GM12878 (cell line): ENCODE data around the gene ATAD2B. TPM values are rescaled to one million over a fixed set of nuclear protein-coding genes. Genes with fewer than 3 reads are reported as not detected.

ENCODE experiments used
- ATAC-seq: fragments of 200-7000 bp; cut with Tn5 transposase; 3 replicates; pipeline ENCODE4 v1.9.1; 2020; ENCODE audit warnings: mild to moderate bottlenecking, moderate library complexity
- BruUV-seq: library from RNA; stranded (reverse); fragments of 400-500 nt; replicated peaks from 2 replicates; lab custom pipeline; 2021; lab: Mats Ljungman, UMichigan
- CTCF ChIA-PET: fragments of 300-600 bp; sonication (Branson Sonifier 250); formaldehyde crosslinking; extraction: SDS; loops from one replicate; lab custom pipeline; 2021; ENCODE audit warnings: inconsistent platforms; lab: Yijun Ruan, JAX
- POLR2A ChIA-PET: fragments of 350-600 bp; formaldehyde crosslinking; extraction: SDS; loops from one replicate; lab custom pipeline; 2021; ENCODE audit warnings: inconsistent platforms; lab: Charles Lee
- RAD21 ChIA-PET: fragments of 300-600 bp; sonication (Branson Sonifier 250); formaldehyde crosslinking; loops from one replicate; lab custom pipeline; 2023; ENCODE audit warnings: antibody characterized with exemption; ENCODE audit not compliant: unreplicated experiment; lab: Charles Lee
- SMC1A ChIA-PET: fragments of 300-600 bp; sonication (Branson Sonifier 250); formaldehyde crosslinking; loops from one replicate; lab custom pipeline; 2023; ENCODE audit not compliant: unreplicated experiment, uncharacterized antibody; lab: Charles Lee
- DNase-seq: peaks from one replicate; pipeline ENCODE4 v3.0.0-alpha.2; 2011; ENCODE audit warnings: low read depth, low spot score
- FAIRE-seq: peaks from 3 replicates; lab custom pipeline; 2011; peaks lifted over from hg19 to GRCh38; lab: Jason Lieb, UNC
- H2AFZ ChIP-seq: 2 replicates; pipeline ENCODE4 v1.6.0; 2011; ENCODE audit warnings: low read depth, low read length, control low read depth; ENCODE audit not compliant: control insufficient read depth
- H3K27ac ChIP-seq: 2 replicates; pipeline ENCODE4 v1.5.1; 2011; ENCODE audit warnings: control low read depth; ENCODE audit not compliant: control insufficient read depth, insufficient read depth
- H3K27me3 ChIP-seq, 2 experiments: replicated peaks in 1 of 2; 2 replicates each; pipeline versions ENCODE4 v1.6.0 to v1.6.1; 2011; ENCODE audit warnings: low read length in 1 of 2; ENCODE audit not compliant: control insufficient read depth in 2 of 2, insufficient read depth in 2 of 2
- H3K36me3 ChIP-seq, 2 experiments: 2 replicates each; pipeline ENCODE4 v1.5.1; 2011; ENCODE audit warnings: low read length in 1 of 2; ENCODE audit not compliant: control insufficient read depth in 2 of 2, insufficient read depth in 2 of 2
- H3K4me1 ChIP-seq: 2 replicates; pipeline ENCODE4 v1.6.1; 2011; ENCODE audit warnings: mild to moderate bottlenecking, low read length, moderate library complexity, mixed read lengths; ENCODE audit not compliant: control insufficient read depth, insufficient read depth
- H3K4me2 ChIP-seq: 2 replicates; pipeline ENCODE4 v1.6.0; 2011; ENCODE audit warnings: control low read depth; ENCODE audit not compliant: control insufficient read depth, insufficient read depth
- H3K4me3 ChIP-seq: fragments of 200-600 bp; sonication (generic); 2 replicates; pipeline ENCODE4 v1.5.1; 2016
- H3K79me2 ChIP-seq: 2 replicates; pipeline ENCODE4 v1.6.0; 2011; ENCODE audit warnings: low read length; ENCODE audit not compliant: control insufficient read depth, insufficient read depth
- H3K9ac ChIP-seq: 2 replicates; pipeline ENCODE4 v1.8.0; 2011; ENCODE audit warnings: low read length, control low read depth, mixed read lengths; ENCODE audit not compliant: control insufficient read depth, insufficient read depth
- H3K9me3 ChIP-seq: replicated peaks from 3 replicates; pipeline ENCODE4 v1.5.1; 2011; ENCODE audit warnings: mild to moderate bottlenecking, low read length; ENCODE audit not compliant: control insufficient read depth, insufficient read depth
- H4K20me1 ChIP-seq: 2 replicates; pipeline ENCODE4 v1.6.0; 2011; ENCODE audit not compliant: control insufficient read depth, insufficient read depth
- CHD2 ChIP-seq: IDR thresholded peaks from 2 replicates; pipeline ENCODE4 v1.6.1; 2011; ENCODE audit warnings: low read depth, low read length, improper control_type of control experiment, borderline replicate concordance
- DPF2 ChIP-seq: fragments of 450-650 bp; IDR thresholded peaks from 2 replicates; pipeline ENCODE4 v1.6.1; 2017; ENCODE audit warnings: mild to moderate bottlenecking
- EZH2 ChIP-seq: IDR thresholded peaks from 2 replicates; pipeline ENCODE4 v1.6.1; 2012; ENCODE audit warnings: low read depth, mild to moderate bottlenecking, control low read depth, inconsistent platforms, low read length, borderline replicate concordance; ENCODE audit not compliant: control insufficient read depth
- GABPA ChIP-seq: IDR thresholded peaks from 2 replicates; pipeline ENCODE4 v1.6.1; 2014; ENCODE audit warnings: antibody characterized with exemption, low read depth, mild to moderate bottlenecking, inconsistent platforms
- MLLT1 ChIP-seq: fragments of 450-650 bp; IDR thresholded peaks from 2 replicates; pipeline ENCODE4 v1.6.1; 2016; ENCODE audit warnings: mild to moderate bottlenecking
- SPI1 ChIP-seq: IDR thresholded peaks from 2 replicates; pipeline ENCODE4 v1.6.1; 2011; ENCODE audit warnings: low read depth, mild to moderate bottlenecking, low read length, moderate library complexity, borderline replicate concordance; ENCODE audit not compliant: insufficient read depth
- TCF3 ChIP-seq: IDR thresholded peaks from 2 replicates; pipeline ENCODE4 v1.6.1; 2012; ENCODE audit warnings: low read depth, mild to moderate bottlenecking, low read length, borderline replicate concordance; ENCODE audit not compliant: insufficient read depth
- WRNIP1 ChIP-seq: IDR thresholded peaks from 2 replicates; pipeline ENCODE4 v1.6.1; 2011; ENCODE audit warnings: low read depth, low read length, improper control_type of control experiment, borderline replicate concordance
- ZBTB40 ChIP-seq: fragments of 450-650 bp; IDR thresholded peaks from 2 replicates; pipeline ENCODE4 v1.6.1; 2016; ENCODE audit warnings: mild to moderate bottlenecking, moderate library complexity, borderline replicate concordance
- in situ Hi-C: fragments of 300-500 bp; cut with MboI; formaldehyde crosslinking; loops from 9 replicates; pipeline ENCODE4 v1.14.3; 2018; ENCODE audit warnings: mixed read lengths
- intact Hi-C: fragments of 100-400 bp; cut with micrococcal nuclease; formaldehyde crosslinking; loops from one replicate; pipeline ENCODE4 v1.14.2; 2022; ENCODE audit not compliant: unreplicated experiment
- polyA plus RNA-seq, 11 experiments: library from polyadenylated mRNA; depleted of rRNA in 4 of 11; unstranded in 6 of 11; stranded (reverse) in 5 of 11; fragments of >200 nt; fragmentation: Nextera tagmentation in 4 of 11; fragmentation: Illumina TruSeq in 1 of 11; extraction: Ambion mirVana in 4 of 11; extraction: Trizol in 1 of 11; gene quantifications; 1 replicate in 1 of 11; 2 replicates in 10 of 11; pipeline versions ENCODE4 v1.2.1 to v1.2.3, GENCODE V29; 2011 to 2016; ENCODE audit warnings: inconsistent platforms in 2 of 11, missing spikeins in 2 of 11, low read depth in 1 of 11
- total RNA-seq, 4 experiments: library from RNA; depleted of rRNA in 3 of 4; stranded (reverse); fragments of >200 nt in 3 of 4; fragmentation: Illumina TruSeq in 1 of 4; extraction: Trizol in 1 of 4; gene quantifications; 2 replicates each; pipeline versions ENCODE4 v1.2.1 to v1.2.3, GENCODE V29; 2013 to 2021

ATAD2B gene
- total and polyA plus RNA-seq, 10 of the 15 experiments (the other 5 are each of a cell fraction or from before 2014, with no cell fraction given), result 3.6 to 29.9 (median 16.8) TPM

GRCh38 chr2:23754970-23755369, 172.0 kb downstream of the ATAD2B start:
- DNase-seq (no peak), FAIRE-seq (no peak), ATAC-seq (no peak)
- Histone ChIP-seq H3K4me2 (no peak overlapping the region), H2AFZ (no peak overlapping the region), H3K9me3 (no peaks in the 10 kb centered on the region), H3K27ac (no peak overlapping the region), H3K36me3 (peaks cover 0 to 29% of the 10 kb centered on the region in 2 experiments), H3K4me1 (no peaks in the 10 kb centered on the region), H3K79me2 (no peaks in the 10 kb centered on the region), H3K9ac (no peak overlapping the region), H3K27me3 (no peaks in the 10 kb centered on the region), H3K4me3 (no peak overlapping the region), H4K20me1 (no peaks in the 10 kb centered on the region)
- RAD21 ChIA-PET, result no interaction called here
- CTCF ChIA-PET, result no interaction called here
- intact Hi-C loops, result no loop called here
- SMC1A ChIA-PET, result no interaction called here
- POLR2A ChIA-PET, result no interaction called here
- in situ Hi-C loops, result no loop called here
- no peak for TF ChIP-seq GABPA
- TF ChIP-seq SPI1, result no peak
- TF ChIP-seq ZBTB40, result no peak
- no peak for TF ChIP-seq WRNIP1
- no peak for TF ChIP-seq MLLT1
- TF ChIP-seq EZH2, result no peak
- no peak for TF ChIP-seq DPF2
- TF ChIP-seq CHD2, result no peak
- no peak for TF ChIP-seq TCF3
- BruUV-seq, result no TSS peak
